Measurements from ENCODE around the gene MMP1. TPM values are rescaled to one million over a fixed set of nuclear protein-coding genes. Genes with fewer than 3 reads are reported as not detected.

MMP1 gene
- total RNA-seq, 2 donors from 2014 or later, result 0.71 TPM; not detected in 1

- Histone ChIP-seq H3K36me3 (no peaks in the 10 kb centered on the region), H3K4me1 (ENCODE audit: control insufficient read depth in 1 of 2, low read depth in 2 of 2) (no peaks in the 10 kb centered on the region), H3K27ac (no peak overlapping the region), H3K9me3 (no peaks in the 10 kb centered on the region), H3K27me3 (replicated peaks; ENCODE audit: insufficient read depth) (no peaks in the 10 kb centered on the region), H3K4me3 (no peak overlapping the region)
- no peak for TF ChIP-seq CTCF (IDR thresholded peaks at IDR 0.05)
- DNase-seq (ENCODE audit: low spot score) (no peak), ATAC-seq (ENCODE audit: insufficient number of reproducible peaks, low FRiP score, low read depth) (no peak)
Observed at GRCh38 chr11:102794382-102794781, 3.6 kb downstream of the MMP1 start.

DNA sequence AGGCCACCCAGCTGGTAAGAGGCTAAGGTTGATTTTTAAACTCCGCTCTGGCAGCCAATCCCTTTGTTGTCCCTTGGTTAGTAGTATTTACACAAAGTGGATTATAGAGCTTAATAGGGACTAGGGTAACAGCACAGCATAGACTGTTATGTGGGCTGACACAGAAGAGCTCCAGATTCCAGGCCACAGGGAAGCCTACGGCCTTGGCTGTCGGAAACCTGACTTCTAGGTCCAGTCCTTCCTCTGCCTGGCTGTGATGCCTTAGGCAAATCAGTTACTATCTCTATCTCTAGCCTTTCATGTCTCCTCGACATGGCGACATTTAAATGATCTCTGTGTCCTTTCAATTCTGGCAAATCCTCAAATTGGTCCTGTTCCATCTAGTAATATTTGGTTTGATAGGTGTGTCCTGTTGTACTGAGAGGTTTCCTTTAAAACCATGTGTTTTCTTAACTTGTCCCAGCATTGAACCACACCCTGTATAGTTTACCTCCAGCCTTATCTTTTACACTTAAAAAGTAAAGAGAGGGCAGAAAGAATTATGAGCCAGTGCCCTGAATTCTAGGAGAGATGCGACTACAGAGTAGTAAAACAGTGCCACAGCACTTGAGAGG is 4.2 kb downstream of the MMP1 start:
- no peak for DNase-seq (ENCODE audit: low spot score)
- ATAC-seq (ENCODE audit: insufficient number of reproducible peaks, low FRiP score, low read depth), result no peak
- Histone ChIP-seq H3K9me3 (no peaks in the 10 kb centered on the region), H3K27ac (no peak overlapping the region), H3K27me3 (replicated peaks; ENCODE audit: insufficient read depth) (no peaks in the 10 kb centered on the region), H3K4me1 (ENCODE audit: control insufficient read depth in 1 of 2, low read depth in 2 of 2) (no peaks in the 10 kb centered on the region), H3K4me3 (no peak overlapping the region), H3K36me3 (no peaks in the 10 kb centered on the region)
- TF ChIP-seq CTCF (IDR thresholded peaks at IDR 0.05), result no peak

DNA sequence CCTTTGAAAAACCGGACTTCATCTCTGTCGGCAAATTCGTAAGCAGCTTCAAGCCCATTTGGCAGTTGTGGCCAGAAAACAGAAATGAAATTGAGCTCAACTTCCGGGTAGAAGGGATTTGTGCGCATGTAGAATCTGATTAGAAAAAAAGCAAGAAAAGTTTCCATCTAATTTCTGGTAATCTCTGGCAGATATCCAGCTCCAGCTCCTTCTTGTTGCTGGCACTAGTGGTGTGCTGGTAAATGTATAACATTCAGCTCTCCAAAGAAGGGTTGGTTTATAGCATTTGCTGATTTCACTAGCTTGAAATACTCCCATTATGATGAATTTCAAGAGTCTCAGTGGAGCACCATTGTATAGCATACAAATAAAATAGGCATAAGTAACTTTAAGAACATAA is 5.4 kb downstream of the MMP1 start:
- ATAC-seq (ENCODE audit: insufficient number of reproducible peaks, low FRiP score, low read depth) (no peak), DNase-seq (ENCODE audit: low spot score) (no peak)
- Histone ChIP-seq H3K4me1 (ENCODE audit: control insufficient read depth in 1 of 2, low read depth in 2 of 2) (no peaks in the 10 kb centered on the region), H3K27ac (no peak overlapping the region), H3K9me3 (no peaks in the 10 kb centered on the region), H3K36me3 (no peaks in the 10 kb centered on the region), H3K4me3 (no peak overlapping the region), H3K27me3 (replicated peaks; ENCODE audit: insufficient read depth) (no peaks in the 10 kb centered on the region)
- no peak for TF ChIP-seq CTCF (IDR thresholded peaks at IDR 0.05)

GRCh38 chr11:102791271-102792036 is 6.5 kb downstream of the MMP1 start:
- Histone ChIP-seq H3K27me3 (replicated peaks; ENCODE audit: insufficient read depth) (no peaks in the 10 kb centered on the region), H3K4me3 (no peak overlapping the region), H3K36me3 (no peaks in the 10 kb centered on the region), H3K9me3 (no peaks in the 10 kb centered on the region), H3K27ac (no peak overlapping the region), H3K4me1 (ENCODE audit: control insufficient read depth in 1 of 2, low read depth in 2 of 2) (no peaks in the 10 kb centered on the region)
- ATAC-seq (ENCODE audit: insufficient number of reproducible peaks, low FRiP score, low read depth), result no peak
- TF ChIP-seq CTCF (IDR thresholded peaks at IDR 0.05), result no peak
- no peak for DNase-seq (ENCODE audit: low spot score)

- no peaks in the 10 kb centered on the region for H3K4me1 ChIP-seq (ENCODE audit: control insufficient read depth in 1 of 2, low read depth in 2 of 2)
- no peak overlapping the region for H3K4me3 ChIP-seq
- H3K27me3 ChIP-seq (replicated peaks; ENCODE audit: insufficient read depth), result no peaks in the 10 kb centered on the region
- H3K27ac ChIP-seq, result no peak overlapping the region
- no peaks in the 10 kb centered on the region for H3K9me3 ChIP-seq
- DNase-seq (ENCODE audit: low spot score), result no peak
- no peak for TF ChIP-seq CTCF (IDR thresholded peaks at IDR 0.05)
- H3K36me3 ChIP-seq, result no peaks in the 10 kb centered on the region
- ATAC-seq (ENCODE audit: insufficient number of reproducible peaks, low FRiP score, low read depth), result no peak
Observed at GRCh38 chr11:102788334-102788995, 9.5 kb downstream of the MMP1 start.
